ENCODE data around the gene DPPA3. TPM values are rescaled to one million over a fixed set of nuclear protein-coding genes. Genes with fewer than 3 reads are reported as not detected.

Gene DPPA3
- polyA plus RNA-seq = not detected in 2 replicates

GRCh38 chr12:7711133-7711532 lies at the start of gene DPPA3:
TSS of gene DPPA3 (plus strand) at chr12:7711433. CDS start at chr12:7711571, 138 bp downstream.

DNA sequence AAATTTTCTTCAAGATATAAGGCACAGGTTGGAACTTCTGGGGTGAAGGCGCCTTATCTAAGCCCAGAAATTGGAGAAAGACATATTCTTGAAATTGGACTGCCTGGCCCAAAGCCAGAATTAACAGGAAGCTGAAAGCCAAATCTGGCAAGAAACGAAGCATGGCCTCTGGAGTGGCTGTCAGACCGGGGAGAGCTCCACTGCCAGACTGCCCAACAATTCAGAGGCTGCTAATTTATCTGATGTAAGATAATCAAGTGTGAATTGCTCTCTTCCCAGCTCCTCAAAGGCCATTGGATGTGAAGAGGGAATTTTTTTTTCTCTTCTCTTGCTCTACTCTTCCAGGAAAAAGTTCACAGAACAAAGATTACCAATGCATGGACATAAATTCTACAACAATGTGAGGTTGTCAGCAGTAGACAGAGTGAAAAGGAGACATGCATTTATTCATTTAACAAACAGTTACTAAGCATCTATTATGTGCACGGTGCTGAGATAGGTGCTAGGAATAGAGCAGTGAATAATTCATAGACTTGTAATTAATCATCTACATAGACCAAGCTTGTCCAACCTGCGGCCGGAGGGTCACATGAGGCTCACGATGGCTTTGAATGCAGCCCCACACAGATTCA lies 15.6 kb upstream of the DPPA3 start, which contains the start of gene GDF3:
TSS of gene GDF3 (minus strand) at position 210 of the 632 bp plus-strand sequence. CDS start at position 163, 47 bp downstream.

GRCh38 chr12:7747246-7747645 lies 36.0 kb downstream of the DPPA3 start, which contains the start of gene CLEC4C:
TSS of gene CLEC4C (minus strand) at chr12:7747375. CDS start at chr12:7747348, 27 bp downstream.

Other genes with a start within 250 kb of the DPPA3 start
- 3.0 TPM in 1 of 2 replicates, not detected in the other for gene CD163, start 207.7 kb upstream of the DPPA3 start, polyA plus RNA-seq
- gene APOBEC1, start 45.5 kb upstream of the DPPA3 start, polyA plus RNA-seq = not detected in 2 replicates
- not detected in 2 replicates for gene GDF3, start 15.7 kb upstream of the DPPA3 start, polyA plus RNA-seq
- not detected in 2 replicates for gene CLEC4C, start 35.9 kb downstream of the DPPA3 start, polyA plus RNA-seq
- gene NANOGNB, start 53.8 kb downstream of the DPPA3 start, polyA plus RNA-seq = not detected in 2 replicates
- gene NANOG, start 78.0 kb downstream of the DPPA3 start, polyA plus RNA-seq = 0.09 TPM in 1 of 2 replicates, not detected in the other
- gene SLC2A14, start 161.5 kb downstream of the DPPA3 start, polyA plus RNA-seq = 1.7 and 2.1 TPM in 2 replicates
- gene SLC2A3, start 224.8 kb downstream of the DPPA3 start, polyA plus RNA-seq = 117 and 151 TPM in 2 replicates